Ammon's horn (tissue), 1 donor: ENCODE results near the gene ASCL3.
"Not testable (repeated sequence)": the region's sequence is repeated elsewhere in the genome, so short reads cannot be mapped to it uniquely, and the experiment has no call there.

Source experiments
- DNase-seq: peaks from one replicate; pipeline ENCODE4 v3.0.0-alpha.2; 2016; ENCODE audit warnings: low spot score

ASCL3 gene, protein sequence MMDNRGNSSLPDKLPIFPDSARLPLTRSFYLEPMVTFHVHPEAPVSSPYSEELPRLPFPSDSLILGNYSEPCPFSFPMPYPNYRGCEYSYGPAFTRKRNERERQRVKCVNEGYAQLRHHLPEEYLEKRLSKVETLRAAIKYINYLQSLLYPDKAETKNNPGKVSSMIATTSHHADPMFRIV

DNA sequence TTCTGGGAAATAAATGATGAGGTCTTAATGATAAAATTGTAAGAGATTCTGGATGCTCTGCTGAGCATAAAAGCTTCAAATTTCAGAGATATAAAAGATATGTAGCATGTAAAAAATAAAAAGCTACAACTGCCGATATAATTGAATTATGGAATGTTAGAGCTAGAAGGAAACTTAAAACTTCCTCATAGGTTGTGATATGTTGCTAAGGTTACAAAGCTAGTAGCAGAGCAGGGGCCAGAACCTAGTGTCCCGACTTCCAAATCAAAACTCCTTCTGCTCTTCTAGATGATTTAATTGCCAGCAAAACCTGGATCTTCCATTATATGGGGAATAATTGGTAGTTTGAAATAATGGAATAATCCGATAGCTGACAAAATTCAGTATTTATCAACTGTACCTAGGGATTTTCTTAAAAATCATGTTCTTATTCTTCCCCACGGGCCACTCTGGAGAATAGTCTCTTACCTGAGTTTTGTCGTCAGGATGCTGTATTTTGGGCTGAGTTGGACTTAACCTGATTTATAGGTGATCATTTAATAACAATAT lies at the start of gene ASCL3:
TSS of gene ASCL3 (minus strand) at position 499 of the 549 bp plus-strand sequence. CDS start 4,855 bp downstream, outside the sequence.
- DNase-seq, result no peak

GRCh38 chr11:8989453-8989852 lies 46.6 kb upstream of the ASCL3 start:
- no peak for DNase-seq

DNA sequence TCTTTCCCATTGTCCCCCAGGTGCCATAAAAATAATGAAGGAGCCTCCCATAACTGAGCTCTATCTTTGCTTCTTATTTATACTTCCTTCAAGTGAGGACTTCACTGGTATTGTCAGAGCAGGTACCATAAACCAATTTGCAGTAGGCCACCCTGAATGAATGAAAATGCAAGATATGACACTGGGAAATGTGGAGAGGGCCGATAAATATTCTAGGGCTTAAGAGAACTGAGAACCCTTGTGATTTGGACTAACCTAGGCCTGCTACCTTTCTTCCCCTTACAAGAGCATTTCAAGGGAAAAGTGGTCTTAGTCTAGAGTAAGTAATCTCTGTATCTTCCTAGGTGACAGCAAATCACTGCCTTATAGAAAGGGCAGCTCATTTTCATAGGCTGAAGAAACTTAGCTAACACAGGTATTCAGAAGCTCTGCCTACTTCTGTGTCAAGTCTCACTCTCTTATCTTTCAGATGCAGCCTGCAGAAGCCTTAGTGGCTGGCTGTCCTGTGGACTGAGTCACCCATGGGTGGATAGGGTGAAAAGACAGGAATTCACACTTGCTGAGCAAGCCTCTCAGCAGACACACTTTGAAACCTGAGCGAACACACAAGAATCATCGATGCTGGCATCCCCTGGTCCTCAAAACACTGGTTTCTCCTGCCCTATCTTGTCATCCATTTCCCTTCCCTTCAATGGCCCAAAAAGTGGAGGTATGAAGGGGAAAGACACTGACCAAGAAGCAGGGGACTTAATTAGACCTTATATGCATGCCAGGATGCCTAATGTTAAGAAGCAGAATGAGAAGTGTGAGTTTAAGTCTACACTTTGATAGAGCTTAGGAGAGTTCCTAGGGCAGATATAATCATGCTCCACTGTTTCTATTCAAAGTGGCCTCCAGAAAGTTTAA lies 45.8 kb upstream of the ASCL3 start:
- DNase-seq, result no peak

DNA sequence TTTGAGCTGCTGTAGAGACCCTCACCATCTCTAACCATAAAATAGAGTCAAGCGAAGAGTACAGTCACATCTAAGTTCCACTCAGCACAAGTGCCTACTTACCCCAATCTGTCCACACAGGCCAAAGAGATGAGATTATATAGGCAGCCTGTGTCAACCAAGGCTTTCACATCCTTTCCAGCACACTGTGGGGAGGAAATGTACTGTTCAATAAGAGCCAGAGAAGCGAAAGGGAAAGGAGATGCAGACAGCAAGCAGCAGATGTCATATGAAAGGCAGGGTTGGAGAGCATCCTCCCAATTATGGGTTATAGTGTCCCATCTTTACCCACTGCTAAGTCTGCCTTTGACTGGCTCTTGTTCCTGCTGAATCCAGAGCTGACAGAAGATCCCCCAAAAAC lies 44.6 kb upstream of the ASCL3 start:
- DNase-seq, result no peak

- DNase-seq, result not testable (repeated sequence)
Measured at GRCh38 chr11:8986772-8987171, 44.0 kb upstream of the ASCL3 start.

- DNase-seq, result no peak
Measured at GRCh38 chr11:8985462-8985861, 42.6 kb upstream of the ASCL3 start.

DNA sequence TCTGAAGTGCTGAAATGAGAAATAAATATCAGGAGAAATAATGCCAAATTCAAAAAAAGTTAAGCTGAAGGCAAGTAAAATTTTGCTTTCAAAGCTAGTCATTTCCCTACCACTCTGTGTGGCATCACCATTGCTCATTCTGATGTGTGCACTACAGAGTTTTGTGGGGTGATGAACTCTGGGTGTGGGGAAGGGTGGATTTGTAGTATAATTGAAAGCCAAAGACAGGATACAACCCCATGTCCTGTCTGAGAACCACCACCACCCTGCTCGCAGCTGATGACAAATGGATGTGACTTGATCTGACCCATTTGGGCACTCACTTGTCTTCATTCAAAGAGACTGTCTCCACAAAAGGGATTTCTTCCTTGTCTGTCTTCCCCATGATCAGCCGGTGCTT lies 40.7 kb upstream of the ASCL3 start:
- DNase-seq, result no peak

GRCh38 chr11:8980485-8980884 lies 37.7 kb upstream of the ASCL3 start:
- DNase-seq, result no peak

DNA sequence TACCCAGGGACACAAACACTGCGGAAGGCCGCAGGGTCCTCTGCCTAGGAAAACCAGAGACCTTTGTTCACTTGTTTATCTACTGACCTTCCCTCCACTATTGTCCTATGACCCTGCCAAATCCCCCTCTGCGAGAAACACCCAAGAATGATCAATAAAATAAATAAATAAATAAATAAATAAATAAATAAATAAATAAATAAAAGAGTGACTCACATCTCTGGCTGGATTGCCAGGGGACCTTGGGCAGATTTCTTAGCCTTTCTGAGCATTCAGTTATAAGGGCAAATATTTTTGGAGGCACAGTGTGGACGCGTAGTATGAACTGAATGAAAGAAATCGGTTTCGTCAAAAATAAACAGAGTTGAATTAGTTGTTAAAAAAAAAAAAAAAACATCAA lies 36.5 kb upstream of the ASCL3 start:
- not testable (repeated sequence) for DNase-seq

DNA sequence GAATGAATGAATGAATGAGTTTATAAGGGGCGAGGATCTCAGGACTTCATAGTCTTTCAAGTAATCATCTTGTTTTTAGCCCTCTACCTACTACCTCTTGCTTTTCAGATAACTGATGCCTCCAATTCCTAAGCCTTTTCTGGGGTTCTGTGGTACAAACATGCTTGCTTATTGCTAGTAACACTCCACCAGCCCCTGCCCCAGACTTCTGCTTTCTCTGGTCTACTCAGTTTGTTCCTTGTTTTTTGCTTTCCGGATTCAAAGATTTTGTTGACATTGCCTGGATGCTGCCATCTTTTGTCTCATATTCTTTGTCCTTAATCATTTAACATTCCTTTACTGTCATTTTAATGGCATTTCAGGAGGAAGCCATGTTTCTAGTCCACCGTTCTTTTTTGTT lies 30.3 kb upstream of the ASCL3 start:
- DNase-seq, result no peak

- DNase-seq, result no peak
Measured at GRCh38 chr11:8971924-8972316, 29.1 kb upstream of the ASCL3 start.

GRCh38 chr11:8971196-8971923 lies 28.5 kb upstream of the ASCL3 start:
- DNase-seq, result no peak

DNA sequence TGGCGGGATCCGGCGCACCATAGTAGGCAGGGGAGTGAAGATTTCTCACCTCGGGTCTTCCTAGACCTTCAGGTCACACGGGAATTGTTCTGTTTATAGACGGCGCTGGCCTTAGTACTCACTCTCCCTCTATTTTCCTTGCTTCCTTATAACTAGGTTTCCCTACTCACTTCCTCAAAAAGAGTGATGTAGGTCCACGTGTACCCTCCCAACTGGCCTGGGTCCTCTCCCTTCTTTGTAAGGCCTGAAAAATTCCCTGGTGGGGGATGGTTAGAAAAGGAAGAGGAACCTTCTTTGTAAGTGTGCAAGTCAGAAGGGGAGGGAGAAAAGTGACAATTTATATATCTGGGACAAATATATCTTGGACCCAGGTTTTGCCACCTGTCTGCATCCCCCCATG lies 24.4 kb upstream of the ASCL3 start:
- DNase-seq, result no peak

- DNase-seq, result peak; percentile 91
Measured at GRCh38 chr11:8964324-8965320, 21.8 kb upstream of the ASCL3 start, which contains the start of gene TMEM9B. Gene TMEM9B, minus strand, starts transcription at chr11:8964442. Its CDS starts 129 bp downstream, at chr11:8964313.

GRCh38 chr11:8963569-8964323 lies 20.9 kb upstream of the ASCL3 start:
- peak; percentile 81 for DNase-seq

DNA sequence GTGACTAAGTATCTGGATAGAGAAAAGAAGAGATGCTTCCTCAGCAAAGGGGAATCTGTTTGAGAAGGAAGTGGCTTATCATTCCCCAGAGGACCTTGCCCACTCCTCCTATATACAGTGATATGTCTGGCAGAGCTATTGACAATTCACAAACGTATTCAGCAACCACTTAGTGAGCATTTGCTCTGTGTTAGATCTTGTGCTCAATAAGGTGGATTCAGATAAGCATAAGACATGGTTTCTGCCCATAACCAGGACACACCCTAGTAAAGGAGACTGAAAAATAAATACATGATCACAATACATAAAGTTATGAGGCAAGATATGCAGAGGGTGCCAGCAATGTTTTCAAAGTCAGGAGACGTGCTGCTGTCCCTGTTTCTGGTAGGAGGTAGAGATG lies 20.0 kb upstream of the ASCL3 start:
- no peak for DNase-seq

DNA sequence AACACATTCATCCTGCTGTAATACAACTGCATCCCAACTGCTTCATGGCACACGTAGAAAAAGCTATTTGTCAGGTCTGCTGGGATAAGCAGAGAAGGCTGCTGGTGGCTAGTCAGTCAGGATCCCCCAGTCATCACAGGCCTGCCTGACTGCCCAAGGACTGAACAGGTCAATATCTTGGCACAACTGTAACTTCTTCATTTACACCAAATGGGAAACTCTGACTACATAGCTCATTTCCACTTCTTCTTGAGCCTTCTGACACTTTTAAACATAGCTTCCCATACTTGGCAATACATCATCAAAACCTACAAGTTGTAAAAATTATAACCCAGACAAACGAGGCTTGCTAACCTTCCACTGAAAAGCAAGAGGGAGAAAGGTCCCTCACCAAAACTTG lies 18.6 kb upstream of the ASCL3 start:
- DNase-seq, result no peak

GRCh38 chr11:8959546-8960166 lies 16.8 kb upstream of the ASCL3 start:
- peak; percentile 69 for DNase-seq

- no peak for DNase-seq
Measured at GRCh38 chr11:8956860-8957259, 14.0 kb upstream of the ASCL3 start.

GRCh38 chr11:8948886-8949285 lies 6.1 kb upstream of the ASCL3 start:
- no peak for DNase-seq
